NCI-H1417 treated with DMSO at 0.1 percent for 48 hours (cell line): ENCODE measurements around the gene NUDCD3.
"Not testable (repeated sequence)": the region's sequence is repeated elsewhere in the genome, so short reads cannot be mapped to it uniquely, and the experiment has no call there.

Source experiments
- DNase-seq: peaks from one replicate; lab custom pipeline; 2025; lab: John Stamatoyannopoulos, UW

The NUDCD3 gene

DNA sequence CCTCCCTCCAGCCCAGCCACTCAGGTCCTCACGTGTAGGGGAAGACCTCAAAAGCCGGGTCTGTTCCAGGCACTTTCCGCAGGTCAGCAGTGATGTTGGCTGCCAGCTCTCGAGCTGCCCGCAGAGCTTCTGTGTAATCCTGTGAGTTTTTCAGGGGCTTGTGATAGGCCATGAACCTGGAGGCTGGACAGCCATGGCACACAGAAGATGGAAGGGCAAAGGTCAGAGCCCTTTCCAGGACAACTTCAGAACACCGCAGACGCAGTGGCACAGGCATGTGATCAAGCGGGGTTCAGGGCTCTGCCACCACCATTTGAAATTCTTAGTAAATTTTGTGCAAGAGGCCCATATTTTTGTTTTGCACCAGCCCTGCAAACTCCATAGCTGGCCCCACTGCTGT lies 26.7 kb upstream of the NUDCD3 start:
- DNase-seq: no peak

- no peak for DNase-seq
Observed at GRCh38 chr7:44515590-44516268, 25.3 kb upstream of the NUDCD3 start.

DNA sequence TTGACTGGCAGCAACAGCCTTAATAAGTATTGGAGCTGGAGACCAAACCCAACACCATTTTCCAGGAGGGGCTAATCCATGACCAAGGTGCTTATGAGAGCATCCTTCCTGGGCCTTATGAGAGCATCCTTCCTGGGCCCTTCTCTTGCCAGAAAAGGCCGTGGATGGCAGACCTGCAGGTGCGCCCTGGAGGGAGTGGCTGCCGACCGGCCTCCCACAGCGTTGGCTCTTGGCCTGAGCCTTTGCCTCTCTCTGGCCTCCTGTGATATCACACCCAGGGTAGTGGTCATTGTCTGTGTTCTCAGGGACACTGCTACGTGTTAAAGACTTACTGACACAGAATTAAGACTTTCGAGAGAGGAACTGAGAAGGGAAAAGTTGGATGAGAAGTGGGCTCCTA lies 22.3 kb upstream of the NUDCD3 start:
- no peak for DNase-seq

- no peak for DNase-seq
Observed at GRCh38 chr7:44511863-44512468, 21.5 kb upstream of the NUDCD3 start.

DNA sequence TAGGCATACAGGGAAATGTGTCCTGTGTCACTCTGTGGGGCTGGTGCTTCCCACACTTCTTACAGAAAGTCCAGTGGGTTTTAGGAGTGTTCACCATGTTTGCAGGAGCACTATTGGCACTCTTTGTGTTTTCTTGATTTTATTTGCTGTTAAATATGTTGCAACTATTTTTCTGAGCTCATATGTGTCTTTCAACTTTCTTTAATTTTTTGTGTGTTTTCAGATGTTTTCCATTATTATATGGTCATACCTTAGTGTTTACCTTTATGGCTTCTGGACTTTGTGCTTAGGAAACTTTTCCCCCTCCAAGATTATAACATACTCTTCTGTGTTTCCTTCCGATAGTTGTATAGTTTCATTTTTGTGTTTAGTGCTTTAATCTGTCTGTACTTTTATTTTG lies 20.8 kb upstream of the NUDCD3 start:
- no peak for DNase-seq

DNA sequence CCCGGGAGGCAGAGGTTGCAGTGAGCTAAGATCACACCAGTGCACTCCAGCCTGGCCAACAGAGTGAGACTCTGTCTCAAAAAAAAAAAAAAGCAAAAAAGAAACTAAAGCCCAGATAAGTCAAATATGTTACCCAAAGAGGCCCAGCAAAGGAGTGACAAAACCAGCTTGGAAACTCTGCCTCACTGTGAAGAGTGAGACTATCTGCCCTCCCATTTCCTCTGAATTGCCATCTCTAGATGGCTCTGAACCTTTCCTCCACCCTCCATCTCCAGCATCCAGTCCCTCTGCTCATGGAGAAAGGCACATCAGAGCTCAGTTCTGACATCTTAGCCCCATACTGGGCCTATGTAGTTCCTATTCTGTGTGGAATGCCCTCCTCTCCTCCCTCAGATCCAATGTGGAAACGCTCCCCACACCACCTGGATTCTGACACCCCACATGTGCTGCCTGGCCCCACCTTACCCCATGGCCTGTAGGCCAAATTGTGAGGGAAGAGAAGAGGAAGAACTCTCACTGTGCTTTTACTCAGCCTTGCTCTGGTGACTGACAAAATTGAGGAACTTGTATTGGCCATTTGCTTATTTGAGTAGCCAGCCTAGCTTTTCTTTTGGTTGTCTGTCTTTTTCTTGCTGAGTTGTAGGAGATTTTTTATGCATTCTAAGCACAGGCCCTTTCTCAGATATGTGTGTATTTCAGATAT lies 18.0 kb upstream of the NUDCD3 start:
- no peak for DNase-seq

GRCh38 chr7:44506592-44507288 lies 16.3 kb upstream of the NUDCD3 start:
- DNase-seq: not testable (repeated sequence)

GRCh38 chr7:44505595-44505994 lies 15.1 kb upstream of the NUDCD3 start:
- no peak for DNase-seq

- no peak for DNase-seq
Observed at GRCh38 chr7:44498230-44498954, 7.9 kb upstream of the NUDCD3 start.

GRCh38 chr7:44497155-44498027 lies 6.9 kb upstream of the NUDCD3 start:
- DNase-seq: no peak

GRCh38 chr7:44496385-44496784 lies 5.9 kb upstream of the NUDCD3 start:
- no peak for DNase-seq

DNA sequence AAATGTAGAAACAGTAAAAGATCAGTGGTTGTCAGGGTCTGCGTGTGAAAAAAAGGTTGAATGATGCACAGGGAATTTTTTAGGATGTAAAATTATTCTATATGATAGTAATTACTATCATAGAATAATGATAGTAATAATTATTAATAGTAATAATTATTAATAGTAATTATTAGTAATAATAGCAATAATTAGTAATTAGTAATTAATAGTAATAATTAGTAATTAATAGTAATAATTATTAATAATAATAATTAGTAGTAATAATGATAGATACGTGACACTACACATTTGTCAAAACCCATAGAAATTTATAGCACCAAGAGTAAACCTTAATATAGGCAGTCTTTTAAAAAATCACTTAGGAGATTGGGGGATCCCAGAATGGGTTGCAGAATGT lies 4.5 kb upstream of the NUDCD3 start:
- no peak for DNase-seq

DNA sequence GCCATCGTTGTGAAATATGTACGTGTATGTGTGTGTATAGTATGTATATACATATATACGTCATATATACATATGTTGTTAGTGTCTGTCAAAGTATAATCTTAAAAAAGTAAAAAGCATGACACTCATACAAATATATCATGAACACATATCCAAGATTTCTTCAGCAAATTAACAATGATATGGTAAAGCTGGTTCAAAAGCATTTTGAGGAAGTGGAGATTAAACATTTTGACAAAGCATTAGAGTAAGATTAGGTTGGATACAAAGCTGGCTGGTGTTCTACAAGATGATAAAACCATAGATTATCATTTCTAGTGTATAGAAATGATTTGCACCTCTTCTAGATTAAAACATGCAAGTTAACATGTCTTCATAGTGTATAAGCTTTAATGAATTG lies 771 bp upstream of the NUDCD3 start:
- no peak for DNase-seq

GRCh38 chr7:44489955-44490350 lies 505 bp downstream of the NUDCD3 start:
- DNase-seq: no peak

DNA sequence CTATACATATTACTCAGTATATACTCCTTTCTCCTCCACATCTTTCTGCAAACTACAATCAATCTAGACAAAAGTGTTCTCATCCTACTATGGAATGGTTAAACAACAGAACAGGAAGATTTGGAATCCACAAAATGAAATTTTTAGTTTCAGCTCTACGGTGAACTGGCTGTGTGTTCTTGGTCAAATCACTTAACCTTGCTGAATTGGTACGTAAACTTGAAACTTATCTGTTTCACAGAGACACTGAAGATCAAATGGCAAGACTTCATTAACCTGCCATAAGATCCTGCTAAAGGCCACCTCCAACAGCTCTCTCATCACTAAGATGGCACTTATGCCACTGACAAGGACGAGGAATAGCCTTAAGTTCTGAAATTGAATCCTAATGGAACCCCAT lies 1.5 kb downstream of the NUDCD3 start:
- DNase-seq: no peak

GRCh38 chr7:44486693-44487092 lies 3.8 kb downstream of the NUDCD3 start:
- no peak for DNase-seq

DNA sequence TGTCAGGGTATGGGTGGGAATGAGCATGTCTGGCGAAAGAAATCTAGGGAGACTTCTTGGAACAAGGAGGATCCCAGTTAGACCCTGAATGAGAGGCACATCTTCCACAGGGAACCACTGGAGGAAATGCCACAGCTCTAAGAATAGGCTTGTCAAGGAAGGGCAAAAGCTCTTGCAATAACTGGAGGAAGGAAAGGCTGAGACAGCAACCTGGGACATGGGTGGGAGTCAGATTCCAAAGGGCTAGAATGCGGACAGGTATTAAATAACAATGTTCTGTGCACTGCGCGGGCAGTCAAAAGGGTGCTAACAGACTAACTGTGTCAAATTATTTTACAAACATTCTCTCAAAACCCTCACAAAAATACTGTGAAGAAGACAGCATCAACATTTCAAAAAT lies 4.5 kb downstream of the NUDCD3 start:
- DNase-seq: no peak

DNA sequence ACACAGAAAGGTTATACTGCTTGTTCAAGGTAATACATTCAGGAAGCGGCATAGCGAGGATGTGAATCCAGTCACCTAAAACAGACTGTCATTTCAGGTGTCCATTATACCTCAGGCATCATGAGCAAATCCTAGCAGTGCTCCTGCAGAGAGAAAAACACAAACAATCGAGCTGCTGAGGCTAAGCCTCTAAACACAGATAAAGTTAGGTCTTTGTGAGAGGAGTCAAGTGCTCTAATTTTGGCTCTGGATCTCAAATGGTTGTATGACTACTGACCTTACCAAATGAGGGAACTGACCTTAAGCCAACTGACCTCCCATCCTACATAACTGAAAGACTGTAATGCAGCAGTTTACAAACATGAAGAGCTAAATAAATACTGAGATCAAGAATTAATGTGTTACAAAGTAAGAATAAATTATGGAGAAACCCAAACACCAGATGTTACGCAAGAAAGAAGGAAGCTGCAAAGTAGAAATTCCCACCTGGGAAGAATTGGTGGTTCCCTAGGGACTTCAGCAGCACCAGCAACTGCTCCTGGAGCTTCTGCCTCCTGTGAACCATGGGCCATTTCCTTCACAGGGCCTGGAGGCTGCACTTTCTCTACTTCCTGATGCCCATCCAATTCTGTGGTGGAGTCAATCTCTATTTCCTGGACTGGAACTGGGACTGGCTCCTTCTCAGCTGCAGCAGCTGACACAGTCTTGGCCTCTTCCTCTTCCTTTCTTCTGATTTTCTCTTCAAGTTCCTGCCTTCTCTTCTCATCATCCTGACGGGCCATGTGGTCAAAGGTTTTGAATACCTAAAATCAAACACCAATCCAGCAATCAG lies 5.8 kb downstream of the NUDCD3 start:
- DNase-seq: no peak

GRCh38 chr7:44482502-44483485 lies 7.7 kb downstream of the NUDCD3 start:
- DNase-seq: no peak
